Fibroblast of lung (primary cell): ENCODE measurements around the gene ERCC1.
"Not testable (repeated sequence)": the region's sequence is repeated elsewhere in the genome, so short reads cannot be mapped to it uniquely, and the experiment has no call there.

Source experiments
- EZH2 ChIP-seq: IDR thresholded peaks from 2 replicates; pipeline ENCODE4 v1.5.1; 2012; ENCODE audit warnings: low read length, control low read depth, mild to moderate bottlenecking; ENCODE audit errors: missing control alignments
- TF ChIP-seq, protein P1 (sequence below), 2 donors: IDR thresholded peaks in 1 of 2; conservative IDR thresholded peaks in 1 of 2; 1 replicate in 1 of 2; 2 replicates in 1 of 2; pipeline ENCODE4 v1.5.1; 2011 to 2012; ENCODE audit warnings: low read length in 2 of 2, control low read depth in 1 of 2, inconsistent platforms in 1 of 2, low read depth in 1 of 2, mild to moderate bottlenecking in 1 of 2

DNA sequence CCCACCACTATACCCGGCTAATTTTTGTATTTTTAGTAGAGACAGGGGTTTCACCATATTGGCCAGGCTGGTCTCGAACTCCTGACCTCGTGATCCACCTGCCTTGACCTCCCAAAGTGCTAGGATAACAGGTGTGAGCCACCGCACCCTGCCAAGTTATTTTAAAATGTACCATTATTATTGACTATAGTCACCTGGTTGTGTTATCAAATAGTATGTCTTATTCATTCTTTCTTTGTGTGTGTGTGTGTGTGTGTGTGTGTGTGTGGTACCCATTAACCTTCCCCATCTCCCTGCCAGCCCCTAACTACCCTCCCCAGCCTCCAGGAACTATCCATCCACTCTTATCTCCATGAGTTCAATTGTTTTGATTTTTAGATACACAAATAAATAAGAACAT is 13.4 kb downstream of the ERCC1 start:
- TF ChIP-seq, protein P1, sequence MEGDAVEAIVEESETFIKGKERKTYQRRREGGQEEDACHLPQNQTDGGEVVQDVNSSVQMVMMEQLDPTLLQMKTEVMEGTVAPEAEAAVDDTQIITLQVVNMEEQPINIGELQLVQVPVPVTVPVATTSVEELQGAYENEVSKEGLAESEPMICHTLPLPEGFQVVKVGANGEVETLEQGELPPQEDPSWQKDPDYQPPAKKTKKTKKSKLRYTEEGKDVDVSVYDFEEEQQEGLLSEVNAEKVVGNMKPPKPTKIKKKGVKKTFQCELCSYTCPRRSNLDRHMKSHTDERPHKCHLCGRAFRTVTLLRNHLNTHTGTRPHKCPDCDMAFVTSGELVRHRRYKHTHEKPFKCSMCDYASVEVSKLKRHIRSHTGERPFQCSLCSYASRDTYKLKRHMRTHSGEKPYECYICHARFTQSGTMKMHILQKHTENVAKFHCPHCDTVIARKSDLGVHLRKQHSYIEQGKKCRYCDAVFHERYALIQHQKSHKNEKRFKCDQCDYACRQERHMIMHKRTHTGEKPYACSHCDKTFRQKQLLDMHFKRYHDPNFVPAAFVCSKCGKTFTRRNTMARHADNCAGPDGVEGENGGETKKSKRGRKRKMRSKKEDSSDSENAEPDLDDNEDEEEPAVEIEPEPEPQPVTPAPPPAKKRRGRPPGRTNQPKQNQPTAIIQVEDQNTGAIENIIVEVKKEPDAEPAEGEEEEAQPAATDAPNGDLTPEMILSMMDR (conservative IDR thresholded peaks at IDR 0.05 in 1 of 2, IDR thresholded peaks at IDR 0.05 in 1 of 2; ENCODE audit: low read depth in 1 of 2, low read length in 2 of 2) = not testable (repeated sequence)
- TF ChIP-seq EZH2 = not testable (repeated sequence)
